SK-N-SH (cell line): Measurements from ENCODE around the gene WHAMM. TPM values are rescaled to one million over a fixed set of nuclear protein-coding genes. Genes with fewer than 3 reads are reported as not detected.

Experiments
- CTCF ChIA-PET: fragments of 300-600, 350-600 bp; formaldehyde crosslinking; extraction: SDS; loops from one replicate; lab custom pipeline; 2021; lab: Yijun Ruan, JAX
- POLR2A ChIA-PET: fragments of 350-600 bp; sonication (Branson Sonifier 250); formaldehyde crosslinking; extraction: SDS; loops from one replicate; lab custom pipeline; 2020; ENCODE audit warnings: antibody characterized with exemption, inconsistent platforms; lab: Yijun Ruan, JAX
- DNase-seq: peaks from one replicate; pipeline ENCODE4 v3.0.0; 2012
- H2AFZ ChIP-seq: fragments of 200-600 bp; sonication (generic); 2 replicates; pipeline ENCODE4 v1.8.1; 2016; ENCODE audit warnings: antibody characterized with exemption, mild to moderate bottlenecking, low read depth
- H3F3A ChIP-seq: fragments of 200-600 bp; sonication (generic); replicated peaks from 2 replicates; pipeline ENCODE3; 2016; ENCODE audit warnings: antibody characterized with exemption, mild to moderate bottlenecking; ENCODE audit not compliant: insufficient read depth
- H3K27ac ChIP-seq, 2 experiments: fragments of 200-500 bp in 1 of 2; fragments of 200-600 bp in 1 of 2; sonication (Bioruptor generic) in 1 of 2; sonication (generic), shearing (Covaris generic) in 1 of 2; 2 replicates each; pipeline versions ENCODE4 v1.5.1 to v1.6.1; 2014 to 2016; ENCODE audit warnings: low read depth in 2 of 2, inconsistent platforms in 1 of 2, low read length in 1 of 2, mild to moderate bottlenecking in 1 of 2, mixed read lengths in 1 of 2
- H3K27me3 ChIP-seq: fragments of 200-600 bp; sonication (generic), shearing (Covaris generic); 2 replicates; pipeline ENCODE4 v1.6.1; 2016; ENCODE audit warnings: mixed run types; ENCODE audit not compliant: insufficient read depth
- H3K36me3 ChIP-seq, 2 experiments: fragments of 200-500 bp in 1 of 2; fragments of 200-600 bp in 1 of 2; sonication (Bioruptor generic) in 1 of 2; sonication (generic) in 1 of 2; replicated peaks in 1 of 2; 2 replicates each; pipeline versions ENCODE3 to v1.5.1; 2014 to 2016; ENCODE audit warnings: low read length in 1 of 2, mild to moderate bottlenecking in 1 of 2; ENCODE audit not compliant: insufficient read depth in 2 of 2, control insufficient read depth in 1 of 2
- H3K4me1 ChIP-seq, 2 experiments: fragments of 200-500 bp in 1 of 2; fragments of 200-600 bp in 1 of 2; sonication (Bioruptor generic) in 1 of 2; sonication (generic), shearing (Covaris generic) in 1 of 2; 2 replicates each; pipeline versions ENCODE4 v1.5.1 to v1.6.1; 2014 to 2016; ENCODE audit warnings: low read depth in 1 of 2, low read length in 1 of 2, mixed run types in 1 of 2; ENCODE audit not compliant: insufficient read depth in 2 of 2, control insufficient read depth in 1 of 2
- H3K4me2 ChIP-seq: fragments of 200-600 bp; sonication (generic), shearing (Covaris generic); 2 replicates; pipeline ENCODE4 v1.6.1; 2017; ENCODE audit warnings: mixed run types
- H3K4me3 ChIP-seq, 2 experiments: fragments of 200-500 bp in 1 of 2; fragments of 200-600 bp in 1 of 2; sonication (Bioruptor generic) in 1 of 2; sonication (generic), shearing (Covaris generic) in 1 of 2; 2 replicates each; pipeline versions ENCODE4 v1.5.1 to v1.8.1; 2014 to 2016; ENCODE audit warnings: low read depth in 2 of 2, inconsistent platforms in 1 of 2, low read length in 1 of 2, mild to moderate bottlenecking in 1 of 2, mixed read lengths in 1 of 2, moderate library complexity in 1 of 2
- H3K79me2 ChIP-seq: fragments of 200-600 bp; sonication (generic); 2 replicates; pipeline ENCODE4 v1.8.1; 2017; ENCODE audit warnings: mild to moderate bottlenecking; ENCODE audit not compliant: insufficient read depth
- H3K9ac ChIP-seq: fragments of 200-600 bp; sonication (generic); 2 replicates; pipeline ENCODE4 v1.6.1; 2017; ENCODE audit warnings: mixed run types
- H3K9me2 ChIP-seq: fragments of 200-600 bp; sonication (generic); 2 replicates; pipeline ENCODE4 v1.6.1; 2017; ENCODE audit warnings: mixed run types
- H3K9me3 ChIP-seq: fragments of 200-600 bp; sonication (generic); 2 replicates; pipeline ENCODE4 v1.6.1; 2017; ENCODE audit warnings: mixed run types, mild to moderate bottlenecking, moderate library complexity
- H4K20me1 ChIP-seq: fragments of 200-600 bp; sonication (generic); 2 replicates; pipeline ENCODE4 v1.6.1; 2017; ENCODE audit warnings: mild to moderate bottlenecking, mixed run types; ENCODE audit not compliant: insufficient read depth
- FOSL2 ChIP-seq: IDR thresholded peaks from 2 replicates; pipeline ENCODE4 v1.4.0; 2012; ENCODE audit warnings: low read depth, mild to moderate bottlenecking, moderate library complexity, borderline replicate concordance
- MXI1 ChIP-seq: IDR thresholded peaks from 2 replicates; pipeline ENCODE4 v1.6.1; 2012; ENCODE audit warnings: mild to moderate bottlenecking, low read depth, low read length, improper control_type of control experiment
- NFIC ChIP-seq: IDR thresholded peaks from 2 replicates; pipeline ENCODE4 v1.4.0; 2012; ENCODE audit warnings: borderline replicate concordance
- POLR2AphosphoS5 ChIP-seq: IDR thresholded peaks from 2 replicates; pipeline ENCODE4 v1.6.1; 2012; ENCODE audit warnings: low read depth, low read length
- RAD21 ChIP-seq: IDR thresholded peaks from 2 replicates; pipeline ENCODE4 v1.6.1; 2012; ENCODE audit warnings: mild to moderate bottlenecking, low read length
- RFX5 ChIP-seq: IDR thresholded peaks from 2 replicates; pipeline ENCODE4 v1.6.1; 2012; ENCODE audit warnings: mild to moderate bottlenecking, improper control_type of control experiment, low read length
- SIN3A ChIP-seq: IDR thresholded peaks from 2 replicates; pipeline ENCODE4 v1.6.1; 2012; ENCODE audit warnings: low read depth, mild to moderate bottlenecking, low read length, moderate library complexity, borderline replicate concordance
- TAF1 ChIP-seq: IDR thresholded peaks from 2 replicates; pipeline ENCODE4 v1.6.1; 2012; ENCODE audit warnings: low read depth, mild to moderate bottlenecking, low read length, moderate library complexity, borderline replicate concordance
- TEAD4 ChIP-seq: IDR thresholded peaks from 2 replicates; pipeline ENCODE4 v1.4.0; 2012; ENCODE audit warnings: mild to moderate bottlenecking, borderline replicate concordance; ENCODE audit not compliant: insufficient read depth
- YY1 ChIP-seq: IDR thresholded peaks from 2 replicates; pipeline ENCODE4 v1.4.0; 2012; ENCODE audit warnings: low read depth, mild to moderate bottlenecking
- WGBS: methylation state at CpG from one replicate; pipeline ENCODE4 v1.1.6; 2017; ENCODE audit warnings: low lambda C conversion rate; 5-methylcytosine and 5-hydroxymethylcytosine counted together
- polyA plus RNA-seq, 3 experiments: library from polyadenylated mRNA; depleted of rRNA; stranded (reverse); fragments of >200 nt; gene quantifications; 2 replicates each; pipeline ENCODE4 v1.2.3, GENCODE V29; 2012
- TF ChIP-seq, protein P1 (sequence below): fragments of 200-600 bp; sonication (generic); IDR thresholded peaks from 2 replicates; pipeline ENCODE4 v1.6.1; 2017; ENCODE audit warnings: antibody characterized with exemption, mild to moderate bottlenecking, moderate library complexity
- TF ChIP-seq, protein P2 (sequence below): IDR thresholded peaks from 2 replicates; pipeline ENCODE4; 2012
- TF ChIP-seq, protein P3 (sequence below): IDR thresholded peaks from 2 replicates; pipeline ENCODE4 v1.4.0; 2012; ENCODE audit warnings: low read depth
- TF ChIP-seq, protein P4 (sequence below): IDR thresholded peaks from 2 replicates; pipeline ENCODE4 v1.6.1; 2012; ENCODE audit warnings: mild to moderate bottlenecking, low read depth, low read length, moderate library complexity
- TF ChIP-seq, protein P5 (sequence below): fragments of 150-350 bp; IDR thresholded peaks from 2 replicates; pipeline ENCODE4 v1.6.1; 2017; ENCODE audit warnings: antibody characterized with exemption, low read length, low read depth, borderline replicate concordance

Gene WHAMM
- polyA plus RNA-seq, 1 of the 3 experiments (the other 2 are of a cell fraction), result 2.3 TPM

DNA sequence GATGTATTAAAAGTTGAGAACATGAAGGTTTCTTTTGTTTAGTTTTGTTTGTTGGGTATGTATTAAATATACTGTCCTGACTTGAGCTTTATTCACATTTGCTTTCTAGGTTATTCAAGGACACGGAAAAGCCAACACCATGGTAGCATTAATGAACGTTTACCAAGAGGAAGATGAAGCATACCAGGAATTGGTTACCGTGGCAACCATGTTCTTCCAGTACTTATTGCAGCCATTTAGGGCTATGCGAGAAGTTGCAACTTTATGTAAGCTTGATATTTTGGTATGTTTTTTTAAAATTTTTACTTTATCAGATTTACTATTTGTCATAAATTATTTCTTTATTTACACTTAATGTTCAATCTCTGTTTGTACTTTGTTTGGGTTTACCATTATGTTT lies 3.6 kb downstream of the WHAMM start:
- H2AFZ ChIP-seq, result no peak overlapping the region
- peaks cover 57% of the 10 kb centered on the region for H3K79me2 ChIP-seq
- no peak overlapping the region for H3K9ac ChIP-seq
- no peak overlapping the region for H3K4me2 ChIP-seq
- no peak overlapping the region for H3K4me3 ChIP-seq
- no peaks in the 10 kb centered on the region for H4K20me1 ChIP-seq
- no peaks in the 10 kb centered on the region for H3K27me3 ChIP-seq
- H3K9me3 ChIP-seq, result no peaks in the 10 kb centered on the region
- ChIA-PET POLR2A (no interaction called here), CTCF (interaction anchor here (0.6 to 1.3 kb wide), 4 partner anchors 36 to 273 kb away, joined by 3 to 4 read pairs (median 4); no protein-coding TSS in a partner anchor)
- 90% methylated on average over 4 of the region's 4 CpGs for WGBS
- H3K36me3 ChIP-seq, result peaks cover 31 to 35% of the 10 kb centered on the region in 2 experiments
- no peaks in the 10 kb centered on the region for H3K9me2 ChIP-seq
- no peak overlapping the region for H3K27ac ChIP-seq
- TF ChIP-seq, protein P1, sequence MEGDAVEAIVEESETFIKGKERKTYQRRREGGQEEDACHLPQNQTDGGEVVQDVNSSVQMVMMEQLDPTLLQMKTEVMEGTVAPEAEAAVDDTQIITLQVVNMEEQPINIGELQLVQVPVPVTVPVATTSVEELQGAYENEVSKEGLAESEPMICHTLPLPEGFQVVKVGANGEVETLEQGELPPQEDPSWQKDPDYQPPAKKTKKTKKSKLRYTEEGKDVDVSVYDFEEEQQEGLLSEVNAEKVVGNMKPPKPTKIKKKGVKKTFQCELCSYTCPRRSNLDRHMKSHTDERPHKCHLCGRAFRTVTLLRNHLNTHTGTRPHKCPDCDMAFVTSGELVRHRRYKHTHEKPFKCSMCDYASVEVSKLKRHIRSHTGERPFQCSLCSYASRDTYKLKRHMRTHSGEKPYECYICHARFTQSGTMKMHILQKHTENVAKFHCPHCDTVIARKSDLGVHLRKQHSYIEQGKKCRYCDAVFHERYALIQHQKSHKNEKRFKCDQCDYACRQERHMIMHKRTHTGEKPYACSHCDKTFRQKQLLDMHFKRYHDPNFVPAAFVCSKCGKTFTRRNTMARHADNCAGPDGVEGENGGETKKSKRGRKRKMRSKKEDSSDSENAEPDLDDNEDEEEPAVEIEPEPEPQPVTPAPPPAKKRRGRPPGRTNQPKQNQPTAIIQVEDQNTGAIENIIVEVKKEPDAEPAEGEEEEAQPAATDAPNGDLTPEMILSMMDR, result no peak
- TF ChIP-seq YY1 (no peak), MXI1 (no peak)
- TF ChIP-seq, protein P2, sequence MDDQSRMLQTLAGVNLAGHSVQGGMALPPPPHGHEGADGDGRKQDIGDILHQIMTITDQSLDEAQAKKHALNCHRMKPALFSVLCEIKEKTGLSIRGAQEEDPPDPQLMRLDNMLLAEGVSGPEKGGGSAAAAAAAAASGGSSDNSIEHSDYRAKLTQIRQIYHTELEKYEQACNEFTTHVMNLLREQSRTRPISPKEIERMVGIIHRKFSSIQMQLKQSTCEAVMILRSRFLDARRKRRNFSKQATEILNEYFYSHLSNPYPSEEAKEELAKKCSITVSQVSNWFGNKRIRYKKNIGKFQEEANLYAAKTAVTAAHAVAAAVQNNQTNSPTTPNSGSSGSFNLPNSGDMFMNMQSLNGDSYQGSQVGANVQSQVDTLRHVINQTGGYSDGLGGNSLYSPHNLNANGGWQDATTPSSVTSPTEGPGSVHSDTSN, result no peak
- H3K4me1 ChIP-seq, result peaks cover 7 to 9% of the 10 kb centered on the region in 2 experiments; a peak in 2 of 4 replicates
- H3F3A ChIP-seq, result peaks cover 5% of the 10 kb centered on the region
- DNase-seq, result no peak

DNA sequence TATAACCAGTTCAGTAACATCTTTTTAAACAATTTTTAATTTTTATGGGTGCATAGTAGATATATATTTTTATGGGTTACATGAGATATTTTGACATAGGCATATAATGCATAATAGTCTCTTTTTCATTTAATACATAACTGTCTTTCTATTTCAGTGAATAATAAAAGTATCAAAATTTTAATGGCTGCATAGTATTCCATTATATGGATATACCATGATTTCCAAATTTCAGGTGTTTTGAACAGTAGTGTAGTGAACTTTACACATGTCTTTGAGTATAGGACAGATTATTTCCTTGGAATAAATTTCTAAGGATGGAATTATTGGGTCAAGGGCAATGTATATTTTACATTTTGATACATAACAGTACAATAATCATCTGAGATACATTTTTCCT lies 10.7 kb downstream of the WHAMM start:
- no peaks in the 10 kb centered on the region for H3K27me3 ChIP-seq
- CTCF ChIA-PET, result no interaction called here
- POLR2A ChIA-PET, result no interaction called here
- TF ChIP-seq, protein P2, result no peak
- TF ChIP-seq, protein P3, sequence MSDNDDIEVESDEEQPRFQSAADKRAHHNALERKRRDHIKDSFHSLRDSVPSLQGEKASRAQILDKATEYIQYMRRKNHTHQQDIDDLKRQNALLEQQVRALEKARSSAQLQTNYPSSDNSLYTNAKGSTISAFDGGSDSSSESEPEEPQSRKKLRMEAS, result no peak
- TF ChIP-seq NFIC, result no peak
- no peak for TF ChIP-seq YY1
- no peak for TF ChIP-seq TEAD4
- TF ChIP-seq, protein P4, sequence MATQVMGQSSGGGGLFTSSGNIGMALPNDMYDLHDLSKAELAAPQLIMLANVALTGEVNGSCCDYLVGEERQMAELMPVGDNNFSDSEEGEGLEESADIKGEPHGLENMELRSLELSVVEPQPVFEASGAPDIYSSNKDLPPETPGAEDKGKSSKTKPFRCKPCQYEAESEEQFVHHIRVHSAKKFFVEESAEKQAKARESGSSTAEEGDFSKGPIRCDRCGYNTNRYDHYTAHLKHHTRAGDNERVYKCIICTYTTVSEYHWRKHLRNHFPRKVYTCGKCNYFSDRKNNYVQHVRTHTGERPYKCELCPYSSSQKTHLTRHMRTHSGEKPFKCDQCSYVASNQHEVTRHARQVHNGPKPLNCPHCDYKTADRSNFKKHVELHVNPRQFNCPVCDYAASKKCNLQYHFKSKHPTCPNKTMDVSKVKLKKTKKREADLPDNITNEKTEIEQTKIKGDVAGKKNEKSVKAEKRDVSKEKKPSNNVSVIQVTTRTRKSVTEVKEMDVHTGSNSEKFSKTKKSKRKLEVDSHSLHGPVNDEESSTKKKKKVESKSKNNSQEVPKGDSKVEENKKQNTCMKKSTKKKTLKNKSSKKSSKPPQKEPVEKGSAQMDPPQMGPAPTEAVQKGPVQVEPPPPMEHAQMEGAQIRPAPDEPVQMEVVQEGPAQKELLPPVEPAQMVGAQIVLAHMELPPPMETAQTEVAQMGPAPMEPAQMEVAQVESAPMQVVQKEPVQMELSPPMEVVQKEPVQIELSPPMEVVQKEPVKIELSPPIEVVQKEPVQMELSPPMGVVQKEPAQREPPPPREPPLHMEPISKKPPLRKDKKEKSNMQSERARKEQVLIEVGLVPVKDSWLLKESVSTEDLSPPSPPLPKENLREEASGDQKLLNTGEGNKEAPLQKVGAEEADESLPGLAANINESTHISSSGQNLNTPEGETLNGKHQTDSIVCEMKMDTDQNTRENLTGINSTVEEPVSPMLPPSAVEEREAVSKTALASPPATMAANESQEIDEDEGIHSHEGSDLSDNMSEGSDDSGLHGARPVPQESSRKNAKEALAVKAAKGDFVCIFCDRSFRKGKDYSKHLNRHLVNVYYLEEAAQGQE, result no peak
- TF ChIP-seq, protein P5, sequence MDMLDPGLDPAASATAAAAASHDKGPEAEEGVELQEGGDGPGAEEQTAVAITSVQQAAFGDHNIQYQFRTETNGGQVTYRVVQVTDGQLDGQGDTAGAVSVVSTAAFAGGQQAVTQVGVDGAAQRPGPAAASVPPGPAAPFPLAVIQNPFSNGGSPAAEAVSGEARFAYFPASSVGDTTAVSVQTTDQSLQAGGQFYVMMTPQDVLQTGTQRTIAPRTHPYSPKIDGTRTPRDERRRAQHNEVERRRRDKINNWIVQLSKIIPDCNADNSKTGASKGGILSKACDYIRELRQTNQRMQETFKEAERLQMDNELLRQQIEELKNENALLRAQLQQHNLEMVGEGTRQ, result no peak
- no peak for TF ChIP-seq FOSL2
- no peak for TF ChIP-seq RFX5
- TF ChIP-seq POLR2AphosphoS5, result no peak
- no peak for TF ChIP-seq TAF1
- TF ChIP-seq RAD21, result no peak
- TF ChIP-seq SIN3A, result no peak

More for the DNA sequence above, 10.7 kb downstream of the WHAMM start:
- Histone ChIP-seq H3K4me2 (no peak overlapping the region), H3K27ac (no peak overlapping the region), H2AFZ (no peak overlapping the region), H3K79me2 (peaks cover 15% of the 10 kb centered on the region; the same call in 1 of the 2 replicates), H4K20me1 (no peaks in the 10 kb centered on the region), H3K9me2 (no peaks in the 10 kb centered on the region), H3K36me3 (peaks cover 40 to 63% of the 10 kb centered on the region in 2 experiments), H3K9ac (no peak overlapping the region), H3K4me3 (no peak overlapping the region), H3K4me1 (0 out of 4 replicates have a peak, but pooled peaks cover 0 to 5% of the 10 kb centered on the region in 2 experiments), H3K9me3 (no peaks in the 10 kb centered on the region), H3F3A (peaks cover 18% of the 10 kb centered on the region)
- DNase-seq, result no peak
